ENCODE results near the gene ORM1.
"Not testable (repeated sequence)": the region's sequence is repeated elsewhere in the genome, so short reads cannot be mapped to it uniquely, and the experiment has no call there.

The ORM1 gene

GRCh38 chr9:114322831-114323531 is at the start of gene ORM1:
TSS of gene ORM1 (plus strand) at chr9:114323098. CDS start at chr9:114323134, 36 bp downstream.
- DNase-seq = not testable (repeated sequence)

DNA sequence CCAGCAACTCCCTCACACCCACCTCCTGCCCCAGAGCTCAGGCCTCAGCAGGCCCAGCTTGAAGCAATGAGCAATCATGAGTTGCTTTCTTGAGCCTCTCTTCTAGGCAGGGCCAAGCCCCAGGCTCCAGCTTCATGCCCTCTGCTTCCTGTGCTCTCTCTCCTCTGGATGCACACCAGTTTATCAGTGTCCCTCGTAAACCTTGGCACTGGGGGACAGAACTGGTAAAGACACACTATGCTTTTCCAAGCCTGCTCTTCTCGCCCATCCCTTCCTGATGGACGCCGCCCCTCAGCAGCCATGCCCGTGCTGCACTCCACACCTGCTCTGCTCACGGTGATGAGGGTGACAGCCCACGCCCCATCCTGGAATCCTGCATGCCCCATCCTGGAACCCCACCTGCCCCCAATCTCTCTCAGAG is 49.4 kb upstream of the ORM1 start:
- DNase-seq = no peak

DNA sequence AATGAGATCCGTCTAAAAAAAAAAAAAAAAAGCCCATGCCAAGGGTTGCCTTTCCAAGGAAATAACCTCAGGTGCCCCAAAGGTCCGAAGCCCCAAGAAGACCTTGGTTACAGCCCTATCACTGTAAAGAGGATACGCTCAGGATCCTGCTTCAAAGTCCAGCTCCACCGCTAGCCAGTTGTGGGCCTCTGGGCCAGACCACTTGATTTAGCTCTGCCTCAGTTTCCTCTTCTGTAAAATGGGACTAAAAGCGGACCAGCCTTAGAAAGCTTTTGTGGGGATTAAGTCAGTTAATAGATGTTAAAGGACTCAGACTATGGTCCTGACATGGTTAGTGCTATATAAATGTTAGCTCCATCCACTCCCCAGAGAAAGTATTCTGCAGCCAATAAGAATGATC is 48.7 kb upstream of the ORM1 start:
- no peak for DNase-seq

GRCh38 chr9:114275246-114276004 is 47.5 kb upstream of the ORM1 start:
- no peak for DNase-seq

DNA sequence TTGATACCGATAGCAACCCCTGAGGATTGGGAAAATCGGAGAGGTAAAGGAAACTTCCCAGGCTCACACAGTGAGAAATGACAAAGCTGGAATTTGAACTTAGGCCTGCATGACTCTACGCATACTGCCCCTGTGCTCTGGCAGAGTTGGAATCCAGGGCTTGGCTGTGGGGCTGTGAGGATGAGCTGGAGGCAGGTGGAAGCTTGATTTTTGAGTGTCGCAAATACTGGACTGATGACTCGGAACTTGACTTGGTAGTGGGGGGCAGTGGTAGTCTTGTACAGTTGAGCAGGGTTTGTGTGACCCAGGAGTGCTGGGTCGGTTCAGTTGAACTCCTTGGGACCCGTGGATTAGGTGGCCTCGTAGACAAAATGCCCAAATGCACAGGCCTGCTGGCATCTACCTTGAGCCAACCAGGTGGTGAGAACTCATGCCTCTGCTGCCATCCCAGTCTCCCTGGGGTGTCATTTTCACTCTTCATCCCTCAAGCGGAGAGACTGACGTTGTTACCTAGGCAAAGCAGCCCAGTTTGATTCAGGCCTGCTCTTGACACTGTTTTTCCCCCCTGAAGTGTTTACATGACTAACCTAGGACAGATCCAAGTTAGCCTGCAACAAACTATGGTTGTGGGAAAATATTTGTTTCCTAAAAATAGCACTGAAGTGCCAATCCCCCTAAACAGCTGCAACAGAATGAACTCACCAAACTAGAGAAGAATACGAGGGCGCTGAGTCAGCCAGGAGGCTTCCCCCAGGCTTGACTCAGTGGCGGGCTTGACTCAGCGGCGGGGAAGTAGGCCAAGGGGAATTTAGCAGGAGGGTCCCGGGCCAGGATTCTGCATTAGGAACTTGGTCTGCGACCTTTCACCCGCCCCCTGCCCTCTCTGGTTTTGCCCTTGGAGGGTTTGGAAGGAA is 45.7 kb upstream of the ORM1 start:
- no peak for DNase-seq

DNA sequence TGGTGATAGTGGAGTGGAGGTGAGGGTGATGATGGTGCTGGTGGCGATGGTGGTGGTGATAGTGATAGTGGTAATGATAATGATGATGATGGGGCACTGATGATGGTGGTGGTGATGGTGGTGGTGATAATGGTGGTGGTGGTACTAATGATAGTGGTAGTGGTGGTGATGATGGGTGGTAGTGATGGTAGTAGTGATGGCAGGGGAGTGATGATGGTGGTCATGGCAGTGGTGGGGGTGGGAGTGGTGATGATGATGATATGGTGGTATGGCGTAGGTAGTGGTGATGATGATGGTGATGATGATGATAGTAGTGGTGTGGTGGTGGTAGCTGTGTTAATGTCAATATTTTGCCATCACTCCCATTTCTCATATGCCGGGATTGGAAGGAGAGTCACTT is 44.5 kb upstream of the ORM1 start:
- DNase-seq = no peak

GRCh38 chr9:114278881-114279570 is 43.9 kb upstream of the ORM1 start:
- DNase-seq = no peak

DNA sequence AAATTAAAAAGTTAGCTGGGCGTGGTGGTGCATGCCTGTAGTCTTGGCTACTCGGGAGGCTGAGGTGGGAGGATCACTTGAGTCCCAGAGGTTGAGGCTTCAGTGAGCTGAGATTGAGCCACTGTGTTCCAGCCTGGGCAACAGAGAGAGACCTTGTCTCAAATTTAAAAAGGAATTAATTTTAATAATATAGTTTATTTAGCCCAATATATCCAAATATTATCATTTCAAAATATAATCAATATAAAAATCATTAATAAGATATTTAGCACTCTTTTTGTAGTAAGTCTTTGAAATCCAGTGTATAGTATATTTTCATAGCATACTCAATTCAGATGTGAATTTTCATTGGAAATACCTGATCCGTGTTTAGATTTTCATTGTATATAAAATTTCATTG is 43.2 kb upstream of the ORM1 start:
- DNase-seq = no peak

GRCh38 chr9:114280636-114281472 is 42.0 kb upstream of the ORM1 start:
- DNase-seq = no peak

GRCh38 chr9:114281473-114282103 is 41.3 kb upstream of the ORM1 start:
- DNase-seq = no peak

DNA sequence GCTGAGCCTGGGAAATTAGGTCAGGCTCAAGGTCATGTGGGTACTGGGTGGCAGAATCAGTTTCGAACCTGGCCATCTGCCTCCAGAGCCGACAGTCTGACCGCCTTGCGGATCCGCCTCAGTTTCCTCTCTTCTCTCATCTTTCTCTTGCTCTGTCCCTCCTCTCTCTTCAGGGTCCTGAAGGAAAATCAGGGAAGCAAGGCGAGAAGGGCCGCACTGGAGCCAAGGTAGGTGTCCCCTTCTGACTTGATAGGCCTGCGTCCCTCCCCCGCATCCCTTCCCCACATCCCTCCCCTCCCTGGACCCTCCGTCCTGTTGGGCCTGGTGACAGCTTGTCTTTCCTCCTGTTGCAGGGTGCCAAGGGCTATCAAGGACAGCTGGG is 40.8 kb upstream of the ORM1 start:
- no peak for DNase-seq

- DNase-seq = no peak
Measured at GRCh38 chr9:114282507-114282906, 40.4 kb upstream of the ORM1 start.

GRCh38 chr9:114282926-114283325 is 40.0 kb upstream of the ORM1 start:
- no peak for DNase-seq

DNA sequence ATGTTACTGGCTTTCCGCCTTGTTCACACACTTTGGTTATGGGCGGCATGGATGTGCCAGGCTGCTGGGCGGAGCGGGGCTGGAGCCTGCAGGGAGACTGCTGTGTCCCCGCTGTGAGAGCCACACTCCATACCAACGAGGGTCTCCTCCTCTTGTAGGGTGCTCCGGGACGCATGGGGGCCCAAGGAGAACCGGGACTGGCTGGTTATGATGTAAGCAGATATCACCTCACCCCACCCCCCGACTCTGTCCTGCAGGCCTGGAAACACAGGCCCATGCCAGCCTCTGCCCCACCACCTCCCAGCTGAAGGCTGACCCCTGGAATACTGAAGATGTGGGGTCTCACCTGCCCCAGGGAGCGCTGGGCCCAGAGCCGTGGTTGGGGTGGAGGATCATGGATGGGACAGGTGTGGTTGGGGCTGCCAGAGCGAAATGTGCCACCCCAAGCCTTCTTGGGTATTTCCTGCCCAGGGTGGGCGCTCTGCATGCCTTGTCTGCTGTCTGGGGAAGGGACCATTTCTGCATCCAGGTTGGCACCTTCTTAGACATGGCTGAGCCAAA is 39.3 kb upstream of the ORM1 start:
- no peak for DNase-seq

DNA sequence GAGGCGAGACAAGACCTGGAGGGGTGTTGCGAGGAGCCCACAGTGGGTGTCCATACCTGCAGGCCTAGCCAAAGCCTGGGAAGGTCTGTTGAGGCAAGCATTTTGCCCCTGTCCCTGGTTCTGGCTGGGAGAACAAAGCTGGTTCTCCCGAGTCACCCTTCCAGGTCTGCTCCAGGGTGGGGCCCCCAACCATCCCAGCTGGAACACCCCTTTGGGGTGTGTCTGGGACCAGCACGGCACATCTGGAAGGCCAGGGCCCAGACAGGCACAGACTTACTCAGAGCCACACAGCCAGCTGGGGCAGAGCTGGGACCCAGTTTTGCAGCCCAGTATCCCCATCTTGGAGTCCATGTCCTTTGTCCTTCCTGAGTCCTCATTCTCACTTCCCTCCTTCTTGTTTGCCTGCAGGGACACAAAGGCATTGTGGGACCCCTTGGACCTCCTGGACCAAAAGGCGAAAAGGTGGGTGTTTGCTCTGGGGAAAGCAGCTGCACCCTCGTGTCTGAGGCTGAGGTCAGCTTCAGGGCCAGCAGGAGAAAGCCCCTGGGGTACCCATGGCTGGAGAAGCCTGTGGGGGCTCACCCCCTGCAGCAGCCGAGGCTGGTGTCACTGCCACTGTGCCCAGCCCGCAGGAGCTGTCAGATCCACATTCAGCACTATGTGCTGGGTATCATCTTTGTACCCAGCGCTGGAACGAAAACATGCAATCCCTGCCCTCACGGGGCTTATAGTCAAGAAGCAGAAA is 38.4 kb upstream of the ORM1 start:
- no peak for DNase-seq

DNA sequence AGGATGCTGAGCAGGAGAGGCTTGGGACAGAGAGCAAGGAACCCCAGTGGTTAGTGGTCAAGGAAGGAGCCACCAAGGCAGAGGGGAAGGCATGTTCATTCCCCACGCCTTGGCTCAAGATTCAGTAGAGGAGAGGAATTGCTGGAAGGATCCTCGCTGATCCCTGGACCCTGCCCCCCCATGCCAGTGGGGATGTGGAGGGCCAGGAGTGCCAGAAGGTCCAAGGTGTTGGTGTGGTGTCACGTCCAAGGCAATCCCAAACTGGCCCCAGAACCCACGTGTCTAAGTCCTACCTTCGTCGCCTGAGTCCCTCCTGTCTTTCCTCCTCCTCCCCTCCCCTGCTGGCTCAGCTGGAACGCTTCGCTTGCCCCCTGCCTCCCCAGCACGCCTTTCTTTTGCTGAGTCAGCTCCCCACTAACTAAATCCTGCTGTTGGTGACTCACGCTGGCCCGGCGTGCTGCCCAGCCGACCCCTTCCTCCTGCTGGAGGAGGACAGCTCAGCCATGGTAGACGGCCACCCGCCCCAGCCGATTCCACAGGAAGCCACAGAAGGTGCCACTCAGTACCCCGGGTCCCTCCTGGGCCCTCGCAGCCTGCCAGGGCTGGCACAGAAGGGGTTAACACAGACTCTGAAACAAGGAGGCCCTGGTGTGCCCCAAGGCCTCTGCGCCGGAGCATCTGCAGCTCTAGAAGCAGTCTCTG is 37.6 kb upstream of the ORM1 start:
- DNase-seq = no peak

GRCh38 chr9:114286146-114286679 is 36.7 kb upstream of the ORM1 start:
- DNase-seq = no peak

- DNase-seq = no peak
Measured at GRCh38 chr9:114287001-114287762, 35.7 kb upstream of the ORM1 start.

Measured in cortex of kidney (tissue), 1 donor.